Ovary (tissue), 9 donors: ENCODE data around the gene PLXNB3. TPM values are rescaled to one million over a fixed set of nuclear protein-coding genes. Genes with fewer than 3 reads are reported as not detected.
A peak's percentile ranks its signal among the peaks of the same experiment; 100 is the strongest.
"Not testable (repeated sequence)": the region's sequence is repeated elsewhere in the genome, so short reads cannot be mapped to it uniquely, and the experiment has no call there.

Source experiments
- DNase-seq, 5 donors: peaks; one replicate each; pipeline ENCODE4 v3.0.0-alpha.2; 2019 to 2020
- H3K27ac ChIP-seq, 2 donors: fragments of 200-600 bp; one replicate each; pipeline versions ENCODE4 v1.5.1 to v1.8.0; 2019 to 2022
- H3K27me3 ChIP-seq: fragments of 200-600 bp; one replicate; pipeline ENCODE4 v1.8.0; 2022
- H3K36me3 ChIP-seq: fragments of 200-600 bp; sonication (generic); one replicate; pipeline ENCODE4 v1.5.1; 2019
- H3K4me1 ChIP-seq: one replicate; pipeline ENCODE4 v1.8.1; 2013; ENCODE audit warnings: mild to moderate bottlenecking, moderate library complexity; ENCODE audit not compliant: insufficient read depth
- H3K4me3 ChIP-seq: fragments of 200-600 bp; sonication (generic); one replicate; pipeline ENCODE4 v1.5.1; 2017
- H3K9me3 ChIP-seq, 2 donors: fragments of 200-600 bp in 1 of 2; sonication (generic) in 1 of 2; one replicate each; pipeline versions ENCODE4 v1.5.1 to v1.8.1; 2013 to 2019; ENCODE audit warnings: mild to moderate bottlenecking in 1 of 2, moderate library complexity in 1 of 2
- CTCF ChIP-seq, 3 donors: fragments of 450-650 bp in 2 of 3; fragments of 200-600 bp in 1 of 3; IDR thresholded peaks; one replicate each; pipeline versions ENCODE4 v1.5.1 to v1.8.0; 2016 to 2022; ENCODE audit warnings: antibody characterized with exemption in 3 of 3, mild to moderate bottlenecking in 1 of 3
- EP300 ChIP-seq: sonication (generic); formaldehyde crosslinking; IDR thresholded peaks from one replicate; pipeline ENCODE4 v1.6.1; 2017; ENCODE audit warnings: antibody characterized with exemption
- POLR2A ChIP-seq: fragments of 450-650 bp; IDR thresholded peaks from one replicate; pipeline ENCODE4 v1.6.1; 2017; ENCODE audit warnings: antibody characterized with exemption, mild to moderate bottlenecking, moderate library complexity
- WGBS, 3 donors: extraction: QIAGEN DNeasy Blood & Tissue Kit in 1 of 3; methylation state at CpG; one replicate each; pipeline versions ENCODE4 v1.1.5 to v1.1.7; 2013 to 2017; 5-methylcytosine and 5-hydroxymethylcytosine counted together
- intact Hi-C, 4 donors: fragments of 100-400 bp; cut with DNase I; formaldehyde crosslinking; loops; one replicate each; pipeline versions ENCODE4 v1.11.0 to v1.15.1; 2022 to 2023
- polyA plus RNA-seq, 2 donors: library from polyadenylated mRNA; stranded (reverse); fragments of 200-250 nt in 1 of 2; fragments of 350-450 nt in 1 of 2; fragmentation: Illumina TruSeq in 1 of 2; extraction: RNeasy Lipid Tissue Mini Kit (QIAGEN cat#74804) in 1 of 2; gene quantifications; one replicate each; pipeline ENCODE4 v1.2.3, GENCODE V29; 2013 to 2014
- total RNA-seq, 7 donors: library from RNA; depleted of rRNA in 2 of 7; stranded (reverse); fragments of >200 nt in 2 of 7; fragmentation: NEBNext Ultra II Directional in 3 of 7; extraction: Animal tissue kit (Norgen Biotek cat#: 25700) in 3 of 7; gene quantifications; one replicate each; pipeline versions ENCODE4 v1.1.0 to v1.2.4, GENCODE V29; 2016 to 2023
- donor health status: DM: no; HTN: no; CAD: no; lungs with moderate emphysema.
- donor health status: DM: no; HTN: no; CAD: no.
- donor health status: Bipolar disorder and iron deficiency.
- donor health status: DM: yes; HTN: yes; CAD: no.
- donor health status: DM: no; HTN: no; CAD: no.
- donor health status: DM: yes; HTN: yes; CAD: no.

Gene PLXNB3
- total and polyA plus RNA-seq, 9 donors: 0.46 to 5.0 (median 0.95) TPM

- peak in 1 of 5 donors; percentile 56 for DNase-seq
- intact Hi-C loops: no loop called here
- TF ChIP-seq EP300 (no peak), POLR2A (no peak), CTCF (IDR thresholded peaks at IDR 0.05) (no peak)
- H3K4me1 ChIP-seq: peaks cover 2% of the 10 kb centered on the region
- H3K4me3 ChIP-seq: no peak overlapping the region
- no peaks in the 10 kb centered on the region for H3K36me3 ChIP-seq
- 21 to 37% (median 30%) methylated on average over 31 to 38 of the region's 38 CpGs for whole genome bisulfite sequencing, 3 donors
- no peaks in the 10 kb centered on the region for H3K27me3 ChIP-seq
- H3K9me3 ChIP-seq: no peaks in the 10 kb centered on the region
- H3K27ac ChIP-seq: no peak overlapping the region
Observed at GRCh38 chrX:153744210-153745066, 19.6 kb upstream of the PLXNB3 start.

- intact Hi-C loops, H3K27ac ChIP-seq: not testable (repeated sequence)
Observed at GRCh38 chrX:153745067-153745433, 19.0 kb upstream of the PLXNB3 start.

GRCh38 chrX:153746359-153746758 is 17.7 kb upstream of the PLXNB3 start:
- no peak for DNase-seq
- intact Hi-C loops: no loop called here
- 68 to 84% (median 74%) methylated on average over 3 of the region's 3 CpGs for WGBS, 3 donors
- Histone ChIP-seq H3K27me3 (no peaks in the 10 kb centered on the region), H3K36me3 (no peaks in the 10 kb centered on the region), H3K4me1 (peaks cover 2% of the 10 kb centered on the region), H3K9me3 (no peaks in the 10 kb centered on the region), H3K27ac (no peak overlapping the region), H3K4me3 (no peak overlapping the region)
- no peak for TF ChIP-seq CTCF (IDR thresholded peaks at IDR 0.05)
- no peak for TF ChIP-seq POLR2A
- no peak for TF ChIP-seq EP300

More at GRCh38 chrX:153745067-153745433, 19.0 kb upstream of the PLXNB3 start:
- H3K4me1 ChIP-seq, DNase-seq, H3K27me3 ChIP-seq, H3K4me3 ChIP-seq, H3K36me3 ChIP-seq, H3K9me3 ChIP-seq: not testable (repeated sequence)
- WGBS, 3 donors: 41 to 64% (median 55%) methylated on average over 12 of the region's 12 CpGs

GRCh38 chrX:153746991-153747390 is 17.1 kb upstream of the PLXNB3 start:
- H3K4me1 ChIP-seq, DNase-seq, intact Hi-C loops, H3K27me3 ChIP-seq, H3K4me3 ChIP-seq, H3K36me3 ChIP-seq, H3K9me3 ChIP-seq, H3K27ac ChIP-seq: not testable (repeated sequence)
- WGBS, 3 donors: 58 to 72% (median 65%) methylated on average over 6 of the region's 6 CpGs

GRCh38 chrX:153749017-153749416 is 15.0 kb upstream of the PLXNB3 start:
- WGBS, 3 donors: 53 to 63% (median 53%) methylated on average over 7 of the region's 7 CpGs
- H3K36me3 ChIP-seq, H3K27me3 ChIP-seq, intact Hi-C loops, H3K9me3 ChIP-seq, H3K4me1 ChIP-seq, H3K4me3 ChIP-seq, H3K27ac ChIP-seq: not testable (repeated sequence)
- peak in 1 of 5 donors; percentile 41 for DNase-seq

GRCh38 chrX:153750127-153750774 is 13.8 kb upstream of the PLXNB3 start:
- no peaks in the 10 kb centered on the region for H3K9me3 ChIP-seq
- intact Hi-C loops: no loop called here
- no peak overlapping the region for H3K27ac ChIP-seq
- no peak overlapping the region for H3K4me3 ChIP-seq
- TF ChIP-seq EP300: no peak
- TF ChIP-seq CTCF (IDR thresholded peaks at IDR 0.05): no peak
- TF ChIP-seq POLR2A: no peak
- 69 to 73% (median 72%) methylated on average over 12 of the region's 12 CpGs for WGBS, 3 donors
- no peaks in the 10 kb centered on the region for H3K4me1 ChIP-seq
- no peaks in the 10 kb centered on the region for H3K27me3 ChIP-seq
- DNase-seq: no peak
- H3K36me3 ChIP-seq: no peaks in the 10 kb centered on the region
